GM12872 (cell line): Measurements from ENCODE around the gene TMCC1.
A peak's percentile ranks its signal among the peaks of the same experiment; 100 is the strongest.

ENCODE experiments used
- TF ChIP-seq, protein P1 (sequence below): IDR thresholded peaks from 3 replicates; pipeline ENCODE4 v1.5.1; 2011; ENCODE audit warnings: low read depth, mild to moderate bottlenecking, low read length, moderate library complexity; ENCODE audit not compliant: insufficient read depth

Gene TMCC1

DNA sequence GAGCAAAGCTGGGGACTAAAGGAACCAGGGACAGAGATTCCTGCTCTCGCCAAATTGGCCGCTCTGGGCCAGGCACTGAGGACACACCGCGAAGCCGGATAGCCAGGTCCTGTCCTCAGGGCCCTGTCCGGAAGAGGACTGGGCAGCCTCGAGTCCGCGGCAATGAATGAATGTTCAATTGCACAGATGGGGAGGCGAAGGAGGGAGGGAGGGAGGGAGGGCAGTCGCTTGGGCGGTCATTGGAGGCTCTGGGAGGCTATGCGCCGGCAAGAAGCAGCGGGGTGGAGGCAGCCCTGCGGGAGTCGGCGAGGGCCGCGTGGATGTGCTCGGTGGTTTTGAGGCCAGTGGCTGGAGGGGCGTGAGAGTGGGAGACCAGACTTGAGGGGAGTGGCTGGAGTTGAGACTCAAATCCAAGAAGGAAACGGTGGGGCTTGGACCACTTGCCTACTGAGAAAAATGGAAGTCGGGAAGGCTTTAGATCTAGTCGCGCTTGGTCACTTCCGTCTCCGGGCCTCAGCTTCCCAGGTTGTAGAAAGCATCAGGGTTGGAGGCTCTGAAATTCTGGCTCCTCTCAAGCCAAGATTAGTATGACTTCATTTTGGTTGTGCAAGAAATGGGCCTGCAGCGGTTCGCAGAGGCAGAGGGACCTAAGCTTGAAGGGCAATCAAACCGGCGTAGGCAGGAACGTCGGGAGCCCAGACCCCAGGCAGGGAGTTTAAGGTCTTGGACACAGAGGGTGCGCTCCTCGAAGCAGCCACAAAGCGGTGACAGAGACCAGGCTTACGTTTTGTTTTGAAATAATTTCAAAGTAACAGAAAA is 266.0 kb downstream of the TMCC1 start:
- TF ChIP-seq, protein P1, sequence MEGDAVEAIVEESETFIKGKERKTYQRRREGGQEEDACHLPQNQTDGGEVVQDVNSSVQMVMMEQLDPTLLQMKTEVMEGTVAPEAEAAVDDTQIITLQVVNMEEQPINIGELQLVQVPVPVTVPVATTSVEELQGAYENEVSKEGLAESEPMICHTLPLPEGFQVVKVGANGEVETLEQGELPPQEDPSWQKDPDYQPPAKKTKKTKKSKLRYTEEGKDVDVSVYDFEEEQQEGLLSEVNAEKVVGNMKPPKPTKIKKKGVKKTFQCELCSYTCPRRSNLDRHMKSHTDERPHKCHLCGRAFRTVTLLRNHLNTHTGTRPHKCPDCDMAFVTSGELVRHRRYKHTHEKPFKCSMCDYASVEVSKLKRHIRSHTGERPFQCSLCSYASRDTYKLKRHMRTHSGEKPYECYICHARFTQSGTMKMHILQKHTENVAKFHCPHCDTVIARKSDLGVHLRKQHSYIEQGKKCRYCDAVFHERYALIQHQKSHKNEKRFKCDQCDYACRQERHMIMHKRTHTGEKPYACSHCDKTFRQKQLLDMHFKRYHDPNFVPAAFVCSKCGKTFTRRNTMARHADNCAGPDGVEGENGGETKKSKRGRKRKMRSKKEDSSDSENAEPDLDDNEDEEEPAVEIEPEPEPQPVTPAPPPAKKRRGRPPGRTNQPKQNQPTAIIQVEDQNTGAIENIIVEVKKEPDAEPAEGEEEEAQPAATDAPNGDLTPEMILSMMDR, result peak; percentile 96

DNA sequence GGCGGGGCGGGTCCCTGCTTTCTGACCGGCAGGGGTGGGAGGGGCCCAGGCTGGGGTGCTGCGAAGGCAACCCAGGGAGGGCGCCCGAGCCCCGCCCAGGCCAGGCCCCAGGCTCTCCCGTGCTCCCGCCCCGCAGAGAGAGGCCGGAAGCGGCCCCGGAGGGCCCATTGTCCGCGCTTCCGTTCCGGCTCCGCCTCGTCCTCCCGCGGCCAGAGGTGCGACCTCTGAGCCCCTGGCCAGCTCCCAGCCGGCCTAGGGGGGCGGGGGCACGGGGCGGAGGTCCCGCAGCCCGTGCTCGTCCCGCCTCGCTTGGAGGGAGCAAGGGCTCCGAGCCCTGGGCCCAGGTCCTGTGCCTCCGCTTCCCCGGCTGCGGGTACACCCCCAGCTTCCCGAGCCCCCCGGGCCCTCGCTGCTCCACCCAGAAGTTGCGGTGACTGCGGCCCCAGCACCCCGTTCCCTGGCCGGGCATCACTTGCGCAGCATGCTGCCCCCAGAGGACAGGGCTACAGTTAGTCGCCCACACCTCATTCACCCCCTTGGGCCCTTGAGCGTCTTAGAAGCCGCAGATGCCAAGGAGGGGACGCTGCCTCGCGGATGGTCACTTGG is 266.7 kb downstream of the TMCC1 start:
- TF ChIP-seq, protein P1, result 0 out of 3 replicates have a peak, but pooled peaks have one; percentile 5

DNA sequence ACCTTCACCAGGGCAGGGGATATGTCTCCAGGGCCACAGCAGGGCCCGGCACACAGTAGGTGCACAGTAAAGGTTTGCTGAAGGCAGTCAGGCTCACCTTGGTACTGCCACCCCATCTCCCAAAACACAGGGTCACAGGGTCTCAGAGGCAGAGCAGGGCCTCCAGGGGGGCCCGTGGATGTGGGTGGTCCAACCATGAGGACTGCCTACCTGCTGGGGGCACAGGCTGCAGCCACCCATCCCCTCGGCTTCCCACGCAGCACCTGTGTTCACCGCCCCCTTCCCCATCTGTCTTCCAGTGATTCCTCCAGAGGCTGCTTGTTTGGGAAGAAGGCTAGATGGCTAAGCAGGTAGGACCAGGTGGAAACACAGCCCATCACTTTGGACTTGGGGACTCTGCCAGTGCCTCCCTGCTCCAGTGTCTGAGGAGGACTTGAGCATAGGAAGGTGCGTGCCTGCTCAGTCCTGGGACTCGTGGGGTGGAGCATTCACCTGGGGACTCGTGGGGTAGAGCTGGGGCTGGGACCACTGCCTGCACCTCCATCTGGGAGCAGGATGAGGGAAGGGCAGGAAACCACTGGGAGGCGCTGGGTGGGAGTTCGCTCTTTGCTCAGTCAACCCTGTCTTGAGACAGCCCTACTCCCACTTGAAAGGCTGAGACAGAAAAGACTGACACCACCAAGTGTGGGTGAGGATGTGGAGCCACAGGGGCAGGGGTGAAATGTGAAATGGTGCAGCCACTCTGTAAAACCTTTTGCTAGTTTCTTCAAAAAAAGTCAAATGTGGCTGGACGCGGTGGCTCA is 268.2 kb downstream of the TMCC1 start:
- TF ChIP-seq, protein P1, result no peak

DNA sequence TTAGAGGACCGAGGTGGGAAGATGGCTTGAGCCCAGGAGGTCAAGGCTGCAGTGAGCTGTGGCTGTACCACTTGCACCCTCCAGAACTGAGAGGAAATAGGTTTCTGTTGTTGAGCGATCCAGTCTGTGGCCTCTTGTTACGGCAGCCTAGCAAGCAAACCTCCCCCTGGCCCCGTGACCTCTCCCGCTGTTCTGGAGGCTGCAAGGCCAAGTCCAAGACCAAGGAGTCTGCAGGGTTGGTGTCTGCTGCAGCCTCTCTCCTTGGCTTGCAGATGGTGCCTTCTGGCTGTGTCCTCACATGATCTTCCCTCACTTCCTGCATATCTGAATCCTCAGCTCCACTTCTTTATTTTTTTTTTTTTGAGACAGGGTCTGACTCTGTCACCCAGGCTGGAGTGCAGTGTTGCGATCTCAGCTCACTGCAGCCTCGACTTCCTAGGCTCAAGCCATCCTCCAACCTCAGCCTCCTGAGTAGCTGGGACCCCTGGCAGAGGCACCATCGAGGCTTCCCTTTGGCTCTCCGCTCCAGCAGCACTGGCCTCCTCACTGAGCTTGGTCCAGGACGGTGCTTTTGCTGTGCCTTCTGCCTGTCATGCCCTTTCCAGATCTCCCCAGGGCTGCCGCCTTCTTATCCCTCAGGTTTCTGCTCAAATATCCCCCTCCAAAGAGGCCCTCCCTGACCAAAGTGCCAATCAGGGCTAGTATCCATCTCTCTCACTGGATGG is 269.0 kb downstream of the TMCC1 start:
- TF ChIP-seq, protein P1, result no peak

DNA sequence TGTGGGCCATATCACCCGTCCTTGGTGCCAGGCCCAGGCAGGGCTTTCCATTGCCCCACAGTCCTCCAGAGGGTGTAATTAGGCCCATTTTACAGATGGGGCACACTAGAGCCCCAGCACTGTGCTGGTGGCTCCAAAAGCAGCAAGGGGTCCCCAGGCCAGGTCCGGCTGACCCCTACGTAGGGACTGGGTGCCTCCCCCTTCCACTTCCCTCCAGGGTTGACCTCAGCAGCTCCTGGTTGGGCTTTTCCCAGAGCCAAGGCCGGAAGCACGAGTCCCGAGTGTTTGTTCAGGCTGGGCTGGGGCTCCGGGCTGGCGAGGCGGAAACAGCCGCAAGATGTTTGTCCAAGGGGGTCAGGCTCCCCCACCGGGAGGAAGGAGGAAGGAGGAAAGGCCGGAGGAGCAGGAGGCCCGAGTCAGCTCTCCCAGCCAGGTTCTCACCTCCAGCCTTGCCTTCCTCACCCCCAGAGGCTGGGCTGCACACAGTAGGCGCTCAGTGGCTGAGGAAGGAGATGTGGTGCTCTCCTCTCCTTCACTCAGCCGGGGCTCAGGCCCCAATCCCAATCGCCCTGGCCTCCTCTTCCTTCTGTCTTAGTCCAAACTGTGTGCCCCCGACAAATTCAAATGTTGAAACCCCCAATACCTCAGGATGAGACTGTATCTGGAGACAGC is 269.9 kb downstream of the TMCC1 start:
- TF ChIP-seq, protein P1, result 0 out of 3 replicates have a peak, but pooled peaks have one; percentile 3

DNA sequence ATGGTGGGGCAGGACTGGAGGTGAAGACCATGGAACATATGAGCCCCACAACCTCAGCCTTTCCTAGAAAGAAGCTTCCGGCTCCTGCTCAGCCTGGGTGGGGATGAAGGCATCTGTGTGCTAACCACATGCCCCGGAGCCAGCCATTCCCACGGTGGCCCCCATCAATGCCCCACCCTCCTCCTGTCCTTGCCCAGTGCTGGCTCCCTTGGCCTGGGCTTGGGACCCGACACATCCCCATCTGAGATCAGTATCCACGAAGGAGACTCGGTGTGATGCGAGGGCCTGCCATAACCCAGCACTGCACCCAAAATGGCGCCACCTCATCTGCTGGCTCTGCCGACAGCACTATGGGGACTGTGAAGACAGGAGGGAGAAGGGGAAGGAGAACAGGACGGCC is 270.6 kb downstream of the TMCC1 start:
- TF ChIP-seq, protein P1, result no peak
